GM10248 (cell line): ENCODE results near the gene ADGRG3.

Experiments used
- CTCF ChIA-PET: fragments of 300-600 bp; sonication (Branson Sonifier 250); formaldehyde crosslinking; extraction: SDS; loops from one replicate; lab custom pipeline; 2021; ENCODE audit warnings: antibody characterized with exemption; lab: Yijun Ruan, JAX
- POLR2A ChIA-PET: fragments of 350-650 bp; sonication (Branson Sonifier 250); formaldehyde crosslinking; extraction: SDS; loops from one replicate; lab custom pipeline; 2020; ENCODE audit warnings: antibody characterized with exemption; lab: Yijun Ruan, JAX
- DNase-seq: peaks from one replicate; pipeline ENCODE4 v3.0.0; 2012; ENCODE audit errors: extremely low spot score
- TF ChIP-seq, protein P1 (sequence below): IDR thresholded peaks from 2 replicates; pipeline ENCODE4 v1.5.1; 2012; ENCODE audit warnings: mild to moderate bottlenecking, low read depth; ENCODE audit errors: extremely low read depth, missing control alignments, control extremely low read depth

The ADGRG3 gene

DNA sequence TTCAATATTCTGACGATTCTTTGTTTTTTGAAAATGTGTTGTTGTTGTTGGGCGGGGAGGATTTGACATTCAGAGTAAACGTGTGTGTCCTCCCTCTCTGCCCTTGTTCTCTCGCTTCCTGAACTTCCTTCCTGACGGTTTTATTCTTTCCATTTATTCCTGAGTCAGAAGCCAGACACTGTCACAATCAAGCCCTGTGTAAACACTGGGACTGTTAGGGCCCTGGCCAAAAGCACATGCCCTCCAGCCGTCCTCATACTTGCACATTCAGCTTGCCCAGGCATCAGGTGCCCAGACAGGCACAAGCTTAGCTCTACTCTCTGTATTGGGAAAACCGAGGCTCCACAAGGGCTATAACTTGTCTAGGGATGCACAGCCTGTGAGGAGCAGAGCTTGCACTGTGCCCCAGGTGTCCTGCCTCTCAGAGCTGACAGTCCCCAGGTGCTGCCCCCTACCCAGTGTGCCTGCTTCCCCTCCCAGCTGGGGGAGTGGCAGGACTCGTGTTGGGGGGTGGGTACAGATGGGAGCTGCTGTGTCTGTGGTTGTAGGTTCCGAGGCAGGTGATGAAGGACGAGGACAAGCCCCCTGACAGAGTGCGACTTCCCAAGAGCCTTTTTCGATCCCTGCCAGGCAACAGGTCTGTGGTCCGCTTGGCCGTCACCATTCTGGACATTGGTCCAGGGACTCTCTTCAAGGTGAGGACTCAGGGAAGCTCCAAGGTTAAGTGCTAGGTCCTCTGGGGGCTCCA lies 9.7 kb downstream of the ADGRG3 start:
- CTCF ChIA-PET: interaction anchor here (0.7 to 2.7 kb wide), 3 partner anchors 28 to 316 kb away, joined by 3 to 8 read pairs (median 4); no protein-coding TSS in a partner anchor
- no peak for DNase-seq

GRCh38 chr16:57679016-57679415 lies 10.9 kb downstream of the ADGRG3 start:
- TF ChIP-seq, protein P1, sequence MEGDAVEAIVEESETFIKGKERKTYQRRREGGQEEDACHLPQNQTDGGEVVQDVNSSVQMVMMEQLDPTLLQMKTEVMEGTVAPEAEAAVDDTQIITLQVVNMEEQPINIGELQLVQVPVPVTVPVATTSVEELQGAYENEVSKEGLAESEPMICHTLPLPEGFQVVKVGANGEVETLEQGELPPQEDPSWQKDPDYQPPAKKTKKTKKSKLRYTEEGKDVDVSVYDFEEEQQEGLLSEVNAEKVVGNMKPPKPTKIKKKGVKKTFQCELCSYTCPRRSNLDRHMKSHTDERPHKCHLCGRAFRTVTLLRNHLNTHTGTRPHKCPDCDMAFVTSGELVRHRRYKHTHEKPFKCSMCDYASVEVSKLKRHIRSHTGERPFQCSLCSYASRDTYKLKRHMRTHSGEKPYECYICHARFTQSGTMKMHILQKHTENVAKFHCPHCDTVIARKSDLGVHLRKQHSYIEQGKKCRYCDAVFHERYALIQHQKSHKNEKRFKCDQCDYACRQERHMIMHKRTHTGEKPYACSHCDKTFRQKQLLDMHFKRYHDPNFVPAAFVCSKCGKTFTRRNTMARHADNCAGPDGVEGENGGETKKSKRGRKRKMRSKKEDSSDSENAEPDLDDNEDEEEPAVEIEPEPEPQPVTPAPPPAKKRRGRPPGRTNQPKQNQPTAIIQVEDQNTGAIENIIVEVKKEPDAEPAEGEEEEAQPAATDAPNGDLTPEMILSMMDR: no peak
- POLR2A ChIA-PET: no interaction called here
- CTCF ChIA-PET: interaction anchor here (2.7 kb wide), 1 partner anchor 103 kb away, joined by 8 read pairs; no protein-coding TSS in a partner anchor
- DNase-seq: no peak

More for the DNA sequence above, 9.7 kb downstream of the ADGRG3 start:
- TF ChIP-seq, protein P1: no peak
- POLR2A ChIA-PET: no interaction called here

DNA sequence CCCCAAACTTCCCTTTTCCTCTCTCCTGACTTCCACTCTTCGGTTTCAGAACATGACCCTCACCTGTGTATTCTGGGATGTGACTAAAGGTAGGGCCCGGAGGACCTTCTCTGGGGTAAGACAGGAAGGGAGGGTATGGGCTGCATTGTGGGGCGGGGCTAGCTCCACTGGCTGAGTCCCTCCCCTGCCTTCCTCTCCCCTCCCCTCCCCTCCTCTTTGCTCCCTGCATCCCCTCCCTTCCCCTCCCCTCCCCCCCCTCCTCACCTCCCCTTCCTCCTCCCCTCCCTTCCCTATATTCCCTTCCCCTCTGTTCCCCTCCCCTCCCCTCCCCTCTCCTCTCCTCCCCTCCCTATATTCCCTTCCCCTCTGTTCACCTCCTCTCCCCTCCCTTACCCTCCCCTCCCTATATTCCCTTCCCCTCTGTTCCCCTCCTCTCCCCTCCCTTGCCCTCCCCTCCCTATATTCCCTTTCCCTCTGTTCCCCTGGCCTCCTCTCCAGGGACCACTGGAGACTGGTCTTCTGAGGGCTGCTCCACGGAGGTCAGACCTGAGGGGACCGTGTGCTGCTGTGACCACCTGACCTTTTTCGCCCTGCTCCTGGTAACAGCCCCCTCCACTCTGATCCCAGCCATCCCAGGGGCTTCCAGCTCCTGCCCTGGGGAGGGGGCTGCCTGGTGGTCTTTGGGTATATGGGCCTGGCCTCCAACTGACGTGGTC lies 11.8 kb downstream of the ADGRG3 start:
- ChIA-PET CTCF (interaction anchor here (2.7 kb wide), 1 partner anchor 104 kb away, joined by 8 read pairs; no protein-coding TSS in a partner anchor), POLR2A (no interaction called here)
- DNase-seq: no peak
- TF ChIP-seq, protein P1: no peak

DNA sequence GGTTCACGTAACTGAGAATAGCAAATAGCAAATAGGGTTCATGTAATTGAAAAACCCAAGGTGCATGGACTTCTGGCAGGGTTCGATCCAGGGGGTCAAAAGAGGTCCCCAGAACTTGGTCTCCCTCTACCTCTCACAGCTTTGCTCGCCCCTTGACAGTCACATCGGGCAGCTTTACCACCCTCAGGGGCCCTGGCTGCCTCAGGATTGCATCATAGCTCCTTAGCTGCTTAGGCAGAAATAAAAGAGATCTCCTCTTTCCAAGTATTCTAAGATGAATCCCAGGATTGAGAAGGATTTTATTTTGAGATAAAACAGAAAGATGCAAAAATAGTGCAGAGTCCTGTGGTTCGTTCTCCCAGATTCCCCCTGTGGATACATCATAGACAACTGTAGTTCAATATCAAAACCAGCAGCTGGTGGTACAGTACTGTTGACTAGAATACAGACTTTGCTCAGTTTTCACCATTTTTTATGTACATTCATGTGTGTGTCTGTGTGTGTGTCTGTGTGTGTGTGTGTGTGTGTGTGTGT lies 12.8 kb downstream of the ADGRG3 start:
- TF ChIP-seq, protein P1: no peak
- no peak for DNase-seq
- CTCF ChIA-PET: interaction anchor here (1.0 to 1.2 kb wide), 2 partner anchors 31 to 89 kb away, joined by 3 read pairs; no protein-coding TSS in a partner anchor
- POLR2A ChIA-PET: no interaction called here

GRCh38 chr16:57681950-57682728 lies 14.0 kb downstream of the ADGRG3 start:
- DNase-seq: no peak
- ChIA-PET POLR2A (no interaction called here), CTCF (interaction anchor here (0.8 to 1.5 kb wide), 6 partner anchors 9 to 106 kb away, joined by 3 to 5 read pairs (median 3); partner anchors contain the start of gene ADGRG3)
- TF ChIP-seq, protein P1: no peak
